Measurements from ENCODE around the gene DACH1.

The DACH1 gene

GRCh38 chr13:71852736-71853135 is 14.3 kb downstream of the DACH1 start:
- Histone ChIP-seq H3K4me3 (ENCODE audit: low read depth, low read length) (no peak overlapping the region), H2BK12ac (ENCODE audit: low read length) (no peak overlapping the region), H3K18ac (ENCODE audit: low read length) (no peak overlapping the region), H3K4me2 (ENCODE audit: low read length) (no peak overlapping the region), H3K23ac (ENCODE audit: low read length) (no peak overlapping the region), H4K91ac (ENCODE audit: low read depth, low read length) (no peak overlapping the region), H3K27ac (ENCODE audit: low read depth, low read length) (no peak overlapping the region), H3K9me3 (ENCODE audit: insufficient read depth, low read depth, low read length) (no peaks in the 10 kb centered on the region), H3K79me1 (ENCODE audit: low read length) (no peaks in the 10 kb centered on the region), H3K36me3 (ENCODE audit: control insufficient read depth in 1 of 2, insufficient read depth in 2 of 2, low read length in 2 of 2) (no peaks in the 10 kb centered on the region), H2AFZ (ENCODE audit: insufficient read depth, low read length, poor library complexity) (no peak overlapping the region), H3K4me1 (ENCODE audit: control insufficient read depth in 1 of 2, insufficient read depth in 2 of 2, low read length in 2 of 2) (no peaks in the 10 kb centered on the region), H3K79me2 (ENCODE audit: control insufficient read depth, insufficient read depth, low read length, poor library complexity) (no peaks in the 10 kb centered on the region), H4K12ac (ENCODE audit: low read depth, low read length) (no peak overlapping the region), H2BK120ac (ENCODE audit: insufficient read depth, low read length, poor library complexity) (no peak overlapping the region), H3K4ac (ENCODE audit: low read depth, low read length) (no peak overlapping the region), H3K27me3 (ENCODE audit: insufficient read depth, low read length) (no peaks in the 10 kb centered on the region), H4K8ac (ENCODE audit: low read depth, low read length) (no peak overlapping the region), H2BK5ac (ENCODE audit: low read depth, low read length, poor library complexity) (no peak overlapping the region), H3K9ac (ENCODE audit: low read length) (no peak overlapping the region), H3K14ac (ENCODE audit: low read length) (no peak overlapping the region), H2AK5ac (ENCODE audit: low read length) (no peak overlapping the region)
- DNase-seq = no peak
- WGBS (ENCODE audit: extremely low coverage, insufficient coverage, insufficient read length) = no CpG with 5 or more reads among the region's 2 CpGs

- no peak overlapping the region for H3K18ac ChIP-seq (ENCODE audit: low read length)
- no peaks in the 10 kb centered on the region for H3K4me1 ChIP-seq (ENCODE audit: control insufficient read depth in 1 of 2, insufficient read depth in 2 of 2, low read length in 2 of 2)
- H3K4me3 ChIP-seq (ENCODE audit: low read depth, low read length) = no peak overlapping the region
- no peak overlapping the region for H3K23ac ChIP-seq (ENCODE audit: low read length)
- H3K14ac ChIP-seq (ENCODE audit: low read length) = no peak overlapping the region
- H3K9me3 ChIP-seq (ENCODE audit: insufficient read depth, low read depth, low read length) = no peaks in the 10 kb centered on the region
- H3K4me2 ChIP-seq (ENCODE audit: low read length) = no peak overlapping the region
- H4K12ac ChIP-seq (ENCODE audit: low read depth, low read length) = no peak overlapping the region
- H3K79me2 ChIP-seq (ENCODE audit: control insufficient read depth, insufficient read depth, low read length, poor library complexity) = no peaks in the 10 kb centered on the region
- H4K91ac ChIP-seq (ENCODE audit: low read depth, low read length) = no peak overlapping the region
- no peak overlapping the region for H2AFZ ChIP-seq (ENCODE audit: insufficient read depth, low read length, poor library complexity)
- no peak overlapping the region for H2AK5ac ChIP-seq (ENCODE audit: low read length)
- no peaks in the 10 kb centered on the region for H3K36me3 ChIP-seq (ENCODE audit: control insufficient read depth in 1 of 2, insufficient read depth in 2 of 2, low read length in 2 of 2)
- no peak overlapping the region for H4K8ac ChIP-seq (ENCODE audit: low read depth, low read length)
- H3K79me1 ChIP-seq (ENCODE audit: low read length) = no peaks in the 10 kb centered on the region
- no peak overlapping the region for H2BK120ac ChIP-seq (ENCODE audit: insufficient read depth, low read length, poor library complexity)
- no CpG with 5 or more reads among the region's 9 CpGs for WGBS (ENCODE audit: extremely low coverage, insufficient coverage, insufficient read length)
- no peak overlapping the region for H3K9ac ChIP-seq (ENCODE audit: low read length)
- no peaks in the 10 kb centered on the region for H3K27me3 ChIP-seq (ENCODE audit: insufficient read depth, low read length)
- no peak for DNase-seq
- H2BK5ac ChIP-seq (ENCODE audit: low read depth, low read length, poor library complexity) = no peak overlapping the region
- H3K27ac ChIP-seq (ENCODE audit: low read depth, low read length) = no peak overlapping the region
- H3K4ac ChIP-seq (ENCODE audit: low read depth, low read length) = no peak overlapping the region
- no peak overlapping the region for H2BK12ac ChIP-seq (ENCODE audit: low read length)
These were observed 15.2 kb downstream of the DACH1 start for GRCh38 chr13:71851498-71852409.

- no CpG with 5 or more reads among the region's 3 CpGs for WGBS (ENCODE audit: extremely low coverage, insufficient coverage, insufficient read length)
- Histone ChIP-seq H3K79me2 (ENCODE audit: control insufficient read depth, insufficient read depth, low read length, poor library complexity) (no peaks in the 10 kb centered on the region), H4K8ac (ENCODE audit: low read depth, low read length) (no peak overlapping the region), H2BK12ac (ENCODE audit: low read length) (no peak overlapping the region), H3K14ac (ENCODE audit: low read length) (no peak overlapping the region), H3K9ac (ENCODE audit: low read length) (no peak overlapping the region), H3K36me3 (ENCODE audit: control insufficient read depth in 1 of 2, insufficient read depth in 2 of 2, low read length in 2 of 2) (no peaks in the 10 kb centered on the region), H3K23ac (ENCODE audit: low read length) (no peak overlapping the region), H3K4me1 (ENCODE audit: control insufficient read depth in 1 of 2, insufficient read depth in 2 of 2, low read length in 2 of 2) (no peaks in the 10 kb centered on the region), H3K27ac (ENCODE audit: low read depth, low read length) (no peak overlapping the region), H2AK5ac (ENCODE audit: low read length) (no peak overlapping the region), H4K91ac (ENCODE audit: low read depth, low read length) (no peak overlapping the region), H3K18ac (ENCODE audit: low read length) (no peak overlapping the region), H2AFZ (ENCODE audit: insufficient read depth, low read length, poor library complexity) (no peak overlapping the region), H3K9me3 (ENCODE audit: insufficient read depth, low read depth, low read length) (no peaks in the 10 kb centered on the region), H4K12ac (ENCODE audit: low read depth, low read length) (no peak overlapping the region), H2BK120ac (ENCODE audit: insufficient read depth, low read length, poor library complexity) (no peak overlapping the region), H3K27me3 (ENCODE audit: insufficient read depth, low read length) (no peaks in the 10 kb centered on the region), H2BK5ac (ENCODE audit: low read depth, low read length, poor library complexity) (no peak overlapping the region), H3K4me2 (ENCODE audit: low read length) (no peak overlapping the region), H3K79me1 (ENCODE audit: low read length) (no peaks in the 10 kb centered on the region), H3K4me3 (ENCODE audit: low read depth, low read length) (no peak overlapping the region), H3K4ac (ENCODE audit: low read depth, low read length) (no peak overlapping the region)
- DNase-seq = no peak
These were observed 25.0 kb downstream of the DACH1 start for GRCh38 chr13:71842003-71842402.

DNA sequence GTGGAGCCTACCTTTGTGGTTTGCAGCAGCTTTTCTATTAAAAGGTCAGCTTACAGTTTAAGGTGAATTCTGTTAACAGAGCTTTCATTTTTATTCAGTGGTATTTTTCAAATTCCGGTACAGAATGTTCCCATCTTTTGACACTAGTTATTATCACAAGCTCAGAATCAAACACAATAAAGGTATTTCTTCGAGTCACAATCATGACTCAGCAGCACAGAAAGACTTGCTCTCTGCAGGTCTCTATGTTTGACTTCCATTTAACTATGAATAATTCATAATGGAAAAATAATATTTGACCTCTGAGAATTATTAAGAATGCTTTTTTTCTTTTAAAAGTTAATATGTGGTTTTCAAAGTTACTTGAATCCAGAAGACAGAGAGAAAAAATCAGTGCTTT is 28.2 kb downstream of the DACH1 start:
- Histone ChIP-seq H3K14ac (ENCODE audit: low read length) (no peak overlapping the region), H3K27ac (ENCODE audit: low read depth, low read length) (no peak overlapping the region), H2AFZ (ENCODE audit: insufficient read depth, low read length, poor library complexity) (no peak overlapping the region), H3K9me3 (ENCODE audit: insufficient read depth, low read depth, low read length) (no peaks in the 10 kb centered on the region), H3K9ac (ENCODE audit: low read length) (no peak overlapping the region), H3K18ac (ENCODE audit: low read length) (no peak overlapping the region), H3K79me2 (ENCODE audit: control insufficient read depth, insufficient read depth, low read length, poor library complexity) (no peaks in the 10 kb centered on the region), H2BK120ac (ENCODE audit: insufficient read depth, low read length, poor library complexity) (no peak overlapping the region), H3K23ac (ENCODE audit: low read length) (no peak overlapping the region), H3K27me3 (ENCODE audit: insufficient read depth, low read length) (no peaks in the 10 kb centered on the region), H4K12ac (ENCODE audit: low read depth, low read length) (no peak overlapping the region), H3K4me3 (ENCODE audit: low read depth, low read length) (no peak overlapping the region), H2BK12ac (ENCODE audit: low read length) (no peak overlapping the region), H3K4me1 (ENCODE audit: control insufficient read depth in 1 of 2, insufficient read depth in 2 of 2, low read length in 2 of 2) (no peaks in the 10 kb centered on the region), H2BK5ac (ENCODE audit: low read depth, low read length, poor library complexity) (no peak overlapping the region), H3K4ac (ENCODE audit: low read depth, low read length) (no peak overlapping the region), H3K79me1 (ENCODE audit: low read length) (no peaks in the 10 kb centered on the region), H4K91ac (ENCODE audit: low read depth, low read length) (no peak overlapping the region), H2AK5ac (ENCODE audit: low read length) (no peak overlapping the region), H3K36me3 (ENCODE audit: control insufficient read depth in 1 of 2, insufficient read depth in 2 of 2, low read length in 2 of 2) (no peaks in the 10 kb centered on the region), H3K4me2 (ENCODE audit: low read length) (no peak overlapping the region), H4K8ac (ENCODE audit: low read depth, low read length) (no peak overlapping the region)
- WGBS (ENCODE audit: extremely low coverage, insufficient coverage, insufficient read length) = no CpG with 5 or more reads among the region's 2 CpGs
- DNase-seq = no peak
